H1 (cell line): ENCODE results near the gene STAU1. TPM values are rescaled to one million over a fixed set of nuclear protein-coding genes. Genes with fewer than 3 reads are reported as not detected.

Experiments
- JUND ChIP-seq: IDR thresholded peaks from 2 replicates; pipeline ENCODE4 v1.6.1; 2011; ENCODE audit warnings: mild to moderate bottlenecking, improper control_type of control experiment, low read length
- KDM5A ChIP-seq: fragments of 200-600 bp; IDR thresholded peaks from 2 replicates; pipeline ENCODE4 v1.7.1; 2012; ENCODE audit warnings: mild to moderate bottlenecking, low read length, inconsistent platforms, mixed read lengths
- NRF1 ChIP-seq: IDR thresholded peaks from 2 replicates; pipeline ENCODE4 v1.6.1; 2011; ENCODE audit warnings: mild to moderate bottlenecking, low read depth, low read length, improper control_type of control experiment
- PHF8 ChIP-seq: fragments of 200-600 bp; sonication (generic); conservative IDR thresholded peaks from 2 replicates; pipeline ENCODE4 v1.7.1; 2012; ENCODE audit warnings: low read depth, mild to moderate bottlenecking, inconsistent platforms, low read length, moderate library complexity
- SAP30 ChIP-seq: fragments of 300-600 bp; sonication (generic); IDR thresholded peaks from 2 replicates; pipeline ENCODE4 v1.7.1; 2012; ENCODE audit warnings: low read length, moderate library complexity, mild to moderate bottlenecking, inconsistent platforms; ENCODE audit not compliant: insufficient read depth, insufficient replicate concordance
- SP1 ChIP-seq: IDR thresholded peaks from 2 replicates; pipeline ENCODE4 v1.6.1; 2011; ENCODE audit warnings: low read depth, low read length
- SRF ChIP-seq: IDR thresholded peaks from 2 replicates; pipeline ENCODE4 v1.6.1; 2011; ENCODE audit warnings: mild to moderate bottlenecking, low read depth, low read length, moderate library complexity
- polyA plus RNA-seq, 7 experiments: library from polyadenylated mRNA; depleted of rRNA in 3 of 7; stranded (reverse) in 5 of 7; unstranded in 2 of 7; fragments of >200 nt in 5 of 7; fragments of 200-250 nt in 2 of 7; gene quantifications; 1 replicate in 5 of 7; 2 replicates in 1 of 7; 4 replicates in 1 of 7; pipeline versions ENCODE4 v1.2.1 to v1.2.3, GENCODE V29; 2011 to 2013; ENCODE audit warnings: missing spikeins in 2 of 7, mixed read lengths in 2 of 7
- total RNA-seq: library from RNA; stranded (reverse); fragmentation: NEBNext Ultra II Directional; extraction: Animal tissue kit (Norgen Biotek cat#: 25700); gene quantifications from 2 replicates; pipeline ENCODE4 v1.2.1, GENCODE V29; 2021
- TF ChIP-seq, protein P1 (sequence below): fragments of 300-600 bp; sonication (generic); IDR thresholded peaks from 2 replicates; pipeline ENCODE4 v1.7.1; 2012; ENCODE audit warnings: low read length, moderate library complexity, mild to moderate bottlenecking, inconsistent platforms; ENCODE audit not compliant: insufficient replicate concordance
- TF ChIP-seq, protein P2 (sequence below): IDR thresholded peaks from 2 replicates; pipeline ENCODE4 v1.6.1; 2012; ENCODE audit warnings: inconsistent platforms

STAU1 gene
- total and polyA plus RNA-seq, 2 of the 8 experiments (the other 6 are each of a cell fraction or from before 2014, with no cell fraction given) = 41.4 to 107 TPM

DNA sequence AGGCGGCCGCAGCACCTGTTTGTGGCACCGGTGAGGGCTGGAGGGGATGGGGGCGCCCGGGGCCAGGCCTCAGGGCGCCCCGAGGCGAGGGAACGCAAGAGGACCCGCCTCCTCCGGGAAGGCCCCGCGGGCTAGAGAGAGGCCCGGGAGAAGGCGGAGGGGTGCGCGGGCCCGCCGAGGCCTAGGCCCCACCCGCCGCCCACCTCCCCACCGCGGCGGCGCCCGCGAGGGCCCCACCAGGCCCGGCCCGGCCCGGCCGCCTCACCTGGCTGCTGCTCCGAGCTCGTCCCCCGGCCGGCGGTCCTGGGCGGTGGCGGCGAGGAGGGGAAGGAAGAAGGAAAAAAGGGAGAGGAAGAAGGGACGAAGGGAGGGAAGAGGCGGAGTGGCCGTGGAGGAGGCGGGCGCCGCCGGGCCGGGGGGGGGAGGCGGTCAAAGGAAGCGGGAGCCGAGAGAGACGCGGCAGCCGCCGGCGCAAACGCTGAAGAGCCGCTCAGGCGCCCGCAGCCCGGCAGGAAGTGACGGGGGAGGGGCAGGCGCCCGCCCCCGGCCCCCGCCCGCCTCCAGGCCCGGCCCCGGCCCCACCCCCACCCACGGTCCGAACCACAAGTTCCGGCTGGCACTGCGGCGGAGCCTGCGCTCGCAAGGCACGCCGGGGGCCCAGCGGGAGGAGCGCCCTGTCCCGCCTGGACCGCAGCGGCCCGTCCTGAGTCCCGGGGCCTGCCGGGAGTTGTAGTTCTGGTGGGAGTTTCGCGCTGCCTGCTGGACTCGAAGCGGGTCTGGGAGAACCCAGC lies at the start of gene STAU1 (continued):
- TF ChIP-seq, protein P1, sequence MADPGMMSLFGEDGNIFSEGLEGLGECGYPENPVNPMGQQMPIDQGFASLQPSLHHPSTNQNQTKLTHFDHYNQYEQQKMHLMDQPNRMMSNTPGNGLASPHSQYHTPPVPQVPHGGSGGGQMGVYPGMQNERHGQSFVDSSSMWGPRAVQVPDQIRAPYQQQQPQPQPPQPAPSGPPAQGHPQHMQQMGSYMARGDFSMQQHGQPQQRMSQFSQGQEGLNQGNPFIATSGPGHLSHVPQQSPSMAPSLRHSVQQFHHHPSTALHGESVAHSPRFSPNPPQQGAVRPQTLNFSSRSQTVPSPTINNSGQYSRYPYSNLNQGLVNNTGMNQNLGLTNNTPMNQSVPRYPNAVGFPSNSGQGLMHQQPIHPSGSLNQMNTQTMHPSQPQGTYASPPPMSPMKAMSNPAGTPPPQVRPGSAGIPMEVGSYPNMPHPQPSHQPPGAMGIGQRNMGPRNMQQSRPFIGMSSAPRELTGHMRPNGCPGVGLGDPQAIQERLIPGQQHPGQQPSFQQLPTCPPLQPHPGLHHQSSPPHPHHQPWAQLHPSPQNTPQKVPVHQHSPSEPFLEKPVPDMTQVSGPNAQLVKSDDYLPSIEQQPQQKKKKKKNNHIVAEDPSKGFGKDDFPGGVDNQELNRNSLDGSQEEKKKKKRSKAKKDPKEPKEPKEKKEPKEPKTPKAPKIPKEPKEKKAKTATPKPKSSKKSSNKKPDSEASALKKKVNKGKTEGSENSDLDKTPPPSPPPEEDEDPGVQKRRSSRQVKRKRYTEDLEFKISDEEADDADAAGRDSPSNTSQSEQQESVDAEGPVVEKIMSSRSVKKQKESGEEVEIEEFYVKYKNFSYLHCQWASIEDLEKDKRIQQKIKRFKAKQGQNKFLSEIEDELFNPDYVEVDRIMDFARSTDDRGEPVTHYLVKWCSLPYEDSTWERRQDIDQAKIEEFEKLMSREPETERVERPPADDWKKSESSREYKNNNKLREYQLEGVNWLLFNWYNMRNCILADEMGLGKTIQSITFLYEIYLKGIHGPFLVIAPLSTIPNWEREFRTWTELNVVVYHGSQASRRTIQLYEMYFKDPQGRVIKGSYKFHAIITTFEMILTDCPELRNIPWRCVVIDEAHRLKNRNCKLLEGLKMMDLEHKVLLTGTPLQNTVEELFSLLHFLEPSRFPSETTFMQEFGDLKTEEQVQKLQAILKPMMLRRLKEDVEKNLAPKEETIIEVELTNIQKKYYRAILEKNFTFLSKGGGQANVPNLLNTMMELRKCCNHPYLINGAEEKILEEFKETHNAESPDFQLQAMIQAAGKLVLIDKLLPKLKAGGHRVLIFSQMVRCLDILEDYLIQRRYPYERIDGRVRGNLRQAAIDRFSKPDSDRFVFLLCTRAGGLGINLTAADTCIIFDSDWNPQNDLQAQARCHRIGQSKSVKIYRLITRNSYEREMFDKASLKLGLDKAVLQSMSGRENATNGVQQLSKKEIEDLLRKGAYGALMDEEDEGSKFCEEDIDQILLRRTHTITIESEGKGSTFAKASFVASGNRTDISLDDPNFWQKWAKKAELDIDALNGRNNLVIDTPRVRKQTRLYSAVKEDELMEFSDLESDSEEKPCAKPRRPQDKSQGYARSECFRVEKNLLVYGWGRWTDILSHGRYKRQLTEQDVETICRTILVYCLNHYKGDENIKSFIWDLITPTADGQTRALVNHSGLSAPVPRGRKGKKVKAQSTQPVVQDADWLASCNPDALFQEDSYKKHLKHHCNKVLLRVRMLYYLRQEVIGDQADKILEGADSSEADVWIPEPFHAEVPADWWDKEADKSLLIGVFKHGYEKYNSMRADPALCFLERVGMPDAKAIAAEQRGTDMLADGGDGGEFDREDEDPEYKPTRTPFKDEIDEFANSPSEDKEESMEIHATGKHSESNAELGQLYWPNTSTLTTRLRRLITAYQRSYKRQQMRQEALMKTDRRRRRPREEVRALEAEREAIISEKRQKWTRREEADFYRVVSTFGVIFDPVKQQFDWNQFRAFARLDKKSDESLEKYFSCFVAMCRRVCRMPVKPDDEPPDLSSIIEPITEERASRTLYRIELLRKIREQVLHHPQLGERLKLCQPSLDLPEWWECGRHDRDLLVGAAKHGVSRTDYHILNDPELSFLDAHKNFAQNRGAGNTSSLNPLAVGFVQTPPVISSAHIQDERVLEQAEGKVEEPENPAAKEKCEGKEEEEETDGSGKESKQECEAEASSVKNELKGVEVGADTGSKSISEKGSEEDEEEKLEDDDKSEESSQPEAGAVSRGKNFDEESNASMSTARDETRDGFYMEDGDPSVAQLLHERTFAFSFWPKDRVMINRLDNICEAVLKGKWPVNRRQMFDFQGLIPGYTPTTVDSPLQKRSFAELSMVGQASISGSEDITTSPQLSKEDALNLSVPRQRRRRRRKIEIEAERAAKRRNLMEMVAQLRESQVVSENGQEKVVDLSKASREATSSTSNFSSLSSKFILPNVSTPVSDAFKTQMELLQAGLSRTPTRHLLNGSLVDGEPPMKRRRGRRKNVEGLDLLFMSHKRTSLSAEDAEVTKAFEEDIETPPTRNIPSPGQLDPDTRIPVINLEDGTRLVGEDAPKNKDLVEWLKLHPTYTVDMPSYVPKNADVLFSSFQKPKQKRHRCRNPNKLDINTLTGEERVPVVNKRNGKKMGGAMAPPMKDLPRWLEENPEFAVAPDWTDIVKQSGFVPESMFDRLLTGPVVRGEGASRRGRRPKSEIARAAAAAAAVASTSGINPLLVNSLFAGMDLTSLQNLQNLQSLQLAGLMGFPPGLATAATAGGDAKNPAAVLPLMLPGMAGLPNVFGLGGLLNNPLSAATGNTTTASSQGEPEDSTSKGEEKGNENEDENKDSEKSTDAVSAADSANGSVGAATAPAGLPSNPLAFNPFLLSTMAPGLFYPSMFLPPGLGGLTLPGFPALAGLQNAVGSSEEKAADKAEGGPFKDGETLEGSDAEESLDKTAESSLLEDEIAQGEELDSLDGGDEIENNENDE = no peak
- TF ChIP-seq JUND (no peak), SP1 (0 out of 2 replicates have a peak, but pooled peaks have one; percentile 37), KDM5A (no peak), SAP30 (no peak), PHF8 (peak; percentile 77), SRF (no peak), NRF1 (no peak)
- TF ChIP-seq, protein P2, sequence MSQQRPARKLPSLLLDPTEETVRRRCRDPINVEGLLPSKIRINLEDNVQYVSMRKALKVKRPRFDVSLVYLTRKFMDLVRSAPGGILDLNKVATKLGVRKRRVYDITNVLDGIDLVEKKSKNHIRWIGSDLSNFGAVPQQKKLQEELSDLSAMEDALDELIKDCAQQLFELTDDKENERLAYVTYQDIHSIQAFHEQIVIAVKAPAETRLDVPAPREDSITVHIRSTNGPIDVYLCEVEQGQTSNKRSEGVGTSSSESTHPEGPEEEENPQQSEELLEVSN = no peak
